Glutamatergic neuron (in vitro differentiated cells): ENCODE data around the gene PLD6. TPM values are rescaled to one million over a fixed set of nuclear protein-coding genes. Genes with fewer than 3 reads are reported as not detected.

Experiments used
- DNase-seq: peaks from one replicate; pipeline ENCODE4 v3.0.0; 2022
- H3K27ac Mint-ChIP-seq: one replicate; pipeline ENCODE4 v1.8.0; 2020; ENCODE audit warnings: mild to moderate bottlenecking, mixed read lengths, inconsistent platforms; ENCODE audit not compliant: unreplicated experiment
- H3K27me3 Mint-ChIP-seq: one replicate; pipeline ENCODE4 v1.8.0; 2020; ENCODE audit warnings: mild to moderate bottlenecking, moderate library complexity, mixed read lengths, inconsistent platforms; ENCODE audit not compliant: unreplicated experiment
- H3K36me3 Mint-ChIP-seq: one replicate; pipeline ENCODE4 v1.8.0; 2020; ENCODE audit warnings: mild to moderate bottlenecking, mixed read lengths, inconsistent platforms; ENCODE audit not compliant: unreplicated experiment
- H3K4me1 Mint-ChIP-seq: one replicate; pipeline ENCODE4 v1.8.0; 2020; ENCODE audit warnings: mild to moderate bottlenecking, low read depth, mixed read lengths, inconsistent platforms; ENCODE audit not compliant: unreplicated experiment
- H3K4me3 Mint-ChIP-seq: one replicate; pipeline ENCODE4 v1.8.0; 2020; ENCODE audit warnings: mild to moderate bottlenecking, mixed read lengths, inconsistent platforms; ENCODE audit not compliant: unreplicated experiment
- H3K9me3 Mint-ChIP-seq: one replicate; pipeline ENCODE4 v1.8.0; 2020; ENCODE audit warnings: mild to moderate bottlenecking, moderate library complexity, mixed read lengths, inconsistent platforms; ENCODE audit not compliant: unreplicated experiment
- CTCF ChIP-seq: fragments of 200-600 bp; sonication (generic); IDR thresholded peaks from one replicate; pipeline ENCODE4 v1.5.0; 2021; ENCODE audit not compliant: partially characterized antibody, unreplicated experiment
- total RNA-seq: library from RNA; stranded (reverse); fragmentation: NEBNext Ultra II Directional; extraction: Animal tissue kit (Norgen Biotek cat#: 25700); gene quantifications from one replicate; pipeline ENCODE4 v1.2.1, GENCODE V29; 2021; ENCODE audit not compliant: unreplicated experiment

Gene PLD6
- total RNA-seq, 1 donor from 2014 or later: 1.1 TPM

GRCh38 chr17:17246879-17247278 is 40.7 kb upstream of the PLD6 start:
- no peak overlapping the region for H3K4me3 Mint-ChIP-seq
- H3K27me3 Mint-ChIP-seq: peaks cover 2% of the 10 kb centered on the region
- TF ChIP-seq CTCF: no peak
- peaks cover 5% of the 10 kb centered on the region for H3K4me1 Mint-ChIP-seq
- peaks cover 3% of the 10 kb centered on the region for H3K9me3 Mint-ChIP-seq
- H3K27ac Mint-ChIP-seq: no peak overlapping the region
- H3K36me3 Mint-ChIP-seq: no peaks in the 10 kb centered on the region
- no peak for DNase-seq

GRCh38 chr17:17243163-17243562 is 37.0 kb upstream of the PLD6 start:
- no peak for TF ChIP-seq CTCF
- no peak for DNase-seq
- Mint-ChIP-seq H3K27ac (no peak overlapping the region), H3K4me1 (peaks cover 10% of the 10 kb centered on the region), H3K4me3 (no peak overlapping the region), H3K9me3 (peaks cover 3% of the 10 kb centered on the region), H3K36me3 (no peaks in the 10 kb centered on the region), H3K27me3 (peaks cover 4% of the 10 kb centered on the region)

DNA sequence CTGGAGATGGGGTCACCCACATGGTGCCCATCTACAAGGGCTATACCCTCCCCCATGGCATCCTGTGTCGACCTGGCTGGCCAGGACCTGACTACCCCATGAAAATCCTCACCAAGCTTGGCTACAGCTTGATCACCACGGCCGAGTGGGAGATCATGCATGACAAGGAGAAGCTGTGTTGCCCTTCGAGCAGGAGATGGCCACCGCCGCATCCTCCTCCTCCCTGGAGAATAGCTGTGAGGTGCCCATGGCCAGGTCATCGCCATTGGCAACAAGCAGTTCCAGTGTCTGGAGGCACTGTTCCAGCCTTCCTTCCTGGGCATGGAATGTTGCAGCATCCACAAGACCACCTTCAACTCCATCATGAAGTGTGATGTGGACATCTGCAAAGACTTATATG is 36.1 kb upstream of the PLD6 start:
- no peak overlapping the region for H3K4me3 Mint-ChIP-seq
- no peak overlapping the region for H3K27ac Mint-ChIP-seq
- peaks cover 10% of the 10 kb centered on the region for H3K4me1 Mint-ChIP-seq
- no peak for TF ChIP-seq CTCF
- DNase-seq: no peak
- H3K36me3 Mint-ChIP-seq: no peaks in the 10 kb centered on the region
- peaks cover 7% of the 10 kb centered on the region for H3K27me3 Mint-ChIP-seq
- peaks cover 4% of the 10 kb centered on the region for H3K9me3 Mint-ChIP-seq

- Mint-ChIP-seq H3K36me3 (no peaks in the 10 kb centered on the region), H3K4me1 (peaks cover 10% of the 10 kb centered on the region), H3K9me3 (peaks cover 5% of the 10 kb centered on the region), H3K27ac (no peak overlapping the region), H3K27me3 (peaks cover 8% of the 10 kb centered on the region), H3K4me3 (no peak overlapping the region)
- DNase-seq: no peak
- TF ChIP-seq CTCF: no peak
Observed at GRCh38 chr17:17241656-17242055, 35.5 kb upstream of the PLD6 start.

DNA sequence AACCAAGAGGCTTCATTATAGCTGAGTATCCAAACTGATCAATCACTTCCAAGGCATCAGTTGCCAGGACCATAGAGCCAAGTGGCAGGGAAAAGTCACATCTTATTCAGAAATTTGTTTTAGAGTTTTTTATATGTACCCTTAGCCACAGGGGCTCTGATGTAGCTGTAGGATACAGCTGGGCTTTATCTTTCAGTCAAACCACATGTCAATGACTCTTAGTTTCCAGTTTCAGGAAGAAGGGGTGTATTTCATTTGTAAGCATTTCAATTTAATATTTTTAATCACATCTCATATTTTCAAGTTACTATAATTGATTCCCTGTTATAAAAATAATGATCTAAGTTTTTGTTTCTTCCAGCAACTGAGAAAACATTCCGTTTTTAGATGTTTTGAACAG is 33.7 kb upstream of the PLD6 start:
- Mint-ChIP-seq H3K36me3 (no peaks in the 10 kb centered on the region), H3K9me3 (peaks cover 5% of the 10 kb centered on the region), H3K27ac (no peak overlapping the region), H3K4me1 (peaks cover 17% of the 10 kb centered on the region), H3K4me3 (peak overlapping the region; percentile 42), H3K27me3 (peaks cover 17% of the 10 kb centered on the region)
- no peak for TF ChIP-seq CTCF
- no peak for DNase-seq
